Activated gamma-delta T cell treated with Interleukin-2 at 50 U/mL for 16 hours (primary cell): ENCODE measurements around the gene CCSAP.
"Not testable (repeated sequence)": the region's sequence is repeated elsewhere in the genome, so short reads cannot be mapped to it uniquely, and the experiment has no call there.

Source experiments
- DNase-seq: peaks from one replicate; pipeline ENCODE4 v3.0.0-alpha.2; 2020

The CCSAP gene

DNA sequence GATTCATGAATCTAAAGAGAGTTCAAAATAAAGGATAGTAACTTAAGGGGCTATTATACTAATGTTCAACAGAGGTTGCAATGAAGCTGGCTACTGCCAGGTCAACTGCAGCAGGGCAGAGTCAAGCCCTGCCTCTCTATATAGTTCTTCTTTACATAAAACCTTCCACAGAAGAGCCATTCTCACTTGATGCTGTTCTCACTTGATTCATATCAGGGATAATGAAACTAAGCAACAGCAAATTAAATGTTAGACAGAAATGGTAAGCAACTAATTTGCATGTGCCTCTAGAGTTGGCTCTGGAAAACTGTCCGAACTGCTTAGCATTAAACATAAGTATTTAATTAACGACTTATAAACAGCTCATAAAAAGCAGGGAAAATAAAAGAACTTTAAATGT, 17.4 kb downstream of the CCSAP start:
- no peak for DNase-seq

DNA sequence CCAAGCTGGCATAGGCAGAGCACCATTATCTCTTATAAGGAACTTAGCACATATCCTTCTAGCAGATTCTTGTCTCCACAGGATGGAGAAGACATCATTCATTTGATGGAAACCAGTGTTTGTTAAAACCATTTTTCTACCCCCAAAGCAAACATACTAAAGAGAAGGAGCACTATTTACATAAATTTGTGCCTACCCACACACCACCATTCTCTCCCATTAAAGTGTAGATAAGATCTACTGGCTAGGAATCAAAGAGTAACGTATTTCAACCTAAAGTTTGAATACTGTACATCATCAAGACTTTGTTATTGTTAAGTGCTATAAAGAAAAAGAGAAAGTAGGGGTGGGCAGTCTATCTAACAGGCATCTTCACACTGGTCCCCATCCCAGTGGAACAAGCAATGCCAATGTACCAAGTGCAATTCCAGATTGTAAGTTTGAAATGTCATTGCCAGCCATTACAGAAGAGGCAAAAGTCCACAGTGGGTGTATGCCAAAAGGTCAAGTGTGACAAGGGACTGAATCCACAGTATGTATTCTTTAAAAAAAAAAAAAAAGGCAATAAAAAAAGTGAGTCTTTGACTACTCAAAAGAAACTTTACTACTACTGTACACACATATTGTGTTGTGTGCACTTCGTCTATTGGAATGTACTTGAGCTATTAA, 18.8 kb downstream of the CCSAP start:
- DNase-seq = no peak

DNA sequence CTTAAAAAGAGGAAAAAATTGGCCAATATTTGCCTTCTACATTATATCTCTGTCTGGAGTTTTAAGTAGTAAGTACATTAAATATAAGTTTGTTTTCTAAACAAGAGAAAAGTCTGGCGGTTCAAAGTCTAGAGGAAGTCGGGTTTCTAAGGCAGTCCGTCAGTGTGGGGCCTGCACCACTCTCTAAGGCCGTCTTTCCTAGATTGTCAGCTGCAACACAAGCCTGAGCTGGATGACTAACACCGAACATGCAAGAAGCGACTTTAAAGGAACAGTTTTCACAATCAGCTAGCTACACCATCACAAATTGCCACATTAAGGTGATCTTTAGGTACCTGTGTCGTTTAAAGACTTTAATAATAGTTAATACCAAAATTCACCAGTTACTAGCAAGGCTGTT, 19.6 kb downstream of the CCSAP start:
- no peak for DNase-seq

DNA sequence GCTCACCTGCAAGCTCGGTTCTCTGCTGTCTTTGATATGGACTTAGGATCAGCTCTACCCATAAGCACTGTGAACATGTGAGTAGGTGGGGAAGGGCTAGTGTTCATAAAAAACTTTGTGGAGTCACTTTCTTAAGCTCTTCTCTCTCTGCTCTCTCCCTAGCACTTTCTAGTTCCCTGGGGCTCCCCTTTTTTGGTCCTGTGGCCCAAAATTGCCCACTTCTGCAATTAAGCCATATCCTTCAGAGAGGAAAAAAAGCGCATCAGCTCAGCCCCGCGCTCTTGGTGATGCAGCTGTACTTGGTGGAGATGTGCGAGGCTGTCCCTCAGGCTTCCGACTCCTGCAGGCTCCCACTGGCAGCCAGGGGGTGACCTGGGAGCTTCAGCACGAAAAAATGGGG, 23.4 kb downstream of the CCSAP start:
- no peak for DNase-seq

DNA sequence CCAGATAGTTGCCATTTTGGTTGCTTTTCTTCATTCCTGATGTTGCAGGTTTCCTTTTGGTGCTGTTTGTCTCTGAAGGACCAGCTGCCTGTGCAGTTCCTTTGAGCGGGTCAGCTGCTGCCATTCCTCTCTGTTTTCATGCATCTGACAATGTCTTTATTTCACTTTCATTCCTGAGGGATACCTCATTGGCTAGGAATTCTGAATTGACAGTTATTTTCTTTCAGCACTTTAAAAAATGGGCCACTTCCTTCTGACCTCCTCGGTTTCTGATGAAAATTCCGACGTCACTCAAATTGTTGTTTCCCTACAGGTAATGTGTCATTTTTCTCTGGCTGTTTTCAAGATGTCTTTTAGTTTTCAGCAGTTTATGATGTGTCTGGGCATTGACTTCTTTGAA, 24.8 kb downstream of the CCSAP start:
- DNase-seq = no peak

DNA sequence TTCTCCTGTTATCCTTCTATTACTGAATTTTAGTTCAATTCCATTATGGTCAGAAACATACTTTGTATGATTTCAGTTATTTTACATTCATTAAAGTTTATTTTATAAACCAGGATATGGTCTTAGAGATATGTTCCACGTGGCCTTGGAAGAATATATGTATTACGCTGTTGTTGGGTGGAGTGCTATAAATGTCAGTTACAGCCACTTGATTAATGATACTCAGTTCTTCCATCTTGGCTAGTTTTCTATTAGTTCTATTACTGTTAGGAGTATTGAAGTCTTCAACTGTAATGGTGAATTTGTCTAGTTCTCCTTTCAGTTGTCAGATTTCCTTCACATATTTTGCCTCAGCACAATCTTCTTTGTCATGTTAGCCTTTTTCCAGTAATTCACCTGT, 26.7 kb downstream of the CCSAP start:
- DNase-seq = no peak

DNA sequence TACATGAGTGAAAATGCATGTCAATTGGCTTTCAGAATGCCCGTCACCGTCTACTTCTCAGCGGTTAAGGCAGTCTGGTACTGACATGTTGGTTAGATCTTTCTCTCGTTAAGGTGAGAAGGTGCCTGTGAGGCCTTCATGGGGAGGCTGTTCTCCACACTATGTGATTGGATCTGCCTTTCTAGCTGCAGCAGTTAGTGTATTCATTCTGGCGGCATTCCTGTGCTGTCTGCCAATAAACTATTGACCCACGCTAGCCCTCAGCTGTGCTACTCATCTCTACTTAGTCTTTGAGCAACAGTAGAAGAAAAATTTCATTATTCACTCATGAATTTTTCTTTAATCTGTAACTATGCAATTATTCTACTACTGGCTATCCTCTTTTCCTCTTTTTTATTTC, 32.0 kb downstream of the CCSAP start:
- DNase-seq = no peak

DNA sequence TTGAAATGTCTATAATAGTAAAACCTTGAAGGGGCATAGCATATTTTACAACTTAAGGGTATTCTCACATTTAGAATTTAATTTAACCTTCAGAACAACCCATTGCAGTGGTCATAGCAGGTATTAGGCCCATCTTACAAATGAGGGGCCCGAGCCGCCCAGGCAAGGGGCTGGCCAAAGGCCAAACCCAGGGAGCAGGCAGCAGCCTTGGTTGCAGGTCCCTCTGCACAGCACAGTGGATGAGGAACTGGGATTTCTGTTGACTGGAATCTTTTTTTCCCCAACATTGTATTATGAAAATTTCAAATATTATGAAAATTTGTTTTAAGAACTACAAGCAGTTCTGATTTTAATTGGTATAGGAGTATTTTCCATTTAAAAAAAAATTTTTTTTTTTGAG, 33.2 kb downstream of the CCSAP start:
- DNase-seq = no peak

DNA sequence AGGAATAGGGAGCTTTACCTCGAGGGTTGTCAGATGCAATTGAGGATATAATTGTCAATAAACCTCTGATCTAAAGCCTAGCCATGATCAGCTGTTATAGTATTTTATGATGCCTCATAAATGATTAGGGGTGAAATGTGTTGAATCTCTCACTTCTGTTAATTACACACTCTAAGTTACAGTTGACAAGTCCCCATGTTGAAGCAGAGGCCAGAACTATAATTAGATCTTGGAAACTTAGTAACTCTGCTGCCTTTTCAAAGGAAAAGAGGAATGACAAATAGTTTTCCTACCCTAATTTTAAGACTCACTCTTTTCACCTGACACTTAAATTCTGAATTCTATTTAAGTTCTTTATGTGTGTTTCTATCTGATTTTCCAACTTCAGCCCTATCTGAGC, 33.8 kb downstream of the CCSAP start:
- no peak for DNase-seq

DNA sequence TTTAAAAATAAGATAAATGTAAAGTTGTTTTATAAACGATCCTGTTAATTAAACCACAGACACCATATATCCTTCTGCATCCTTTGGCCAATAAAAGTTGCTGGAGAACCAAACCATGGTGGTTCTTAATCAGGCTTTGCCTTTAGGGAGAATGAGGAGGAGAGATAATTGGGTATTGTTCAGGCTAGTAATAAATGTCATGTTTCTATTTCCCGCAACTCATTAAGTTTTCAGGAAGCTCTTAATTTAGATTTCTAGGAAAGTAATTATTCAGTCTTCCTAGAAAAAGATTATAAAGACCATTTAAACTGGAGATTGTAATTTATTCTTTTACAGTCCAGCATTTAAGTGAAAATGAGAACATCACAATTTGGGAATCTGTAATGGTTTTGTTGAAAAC, 37.5 kb downstream of the CCSAP start:
- no peak for DNase-seq

DNA sequence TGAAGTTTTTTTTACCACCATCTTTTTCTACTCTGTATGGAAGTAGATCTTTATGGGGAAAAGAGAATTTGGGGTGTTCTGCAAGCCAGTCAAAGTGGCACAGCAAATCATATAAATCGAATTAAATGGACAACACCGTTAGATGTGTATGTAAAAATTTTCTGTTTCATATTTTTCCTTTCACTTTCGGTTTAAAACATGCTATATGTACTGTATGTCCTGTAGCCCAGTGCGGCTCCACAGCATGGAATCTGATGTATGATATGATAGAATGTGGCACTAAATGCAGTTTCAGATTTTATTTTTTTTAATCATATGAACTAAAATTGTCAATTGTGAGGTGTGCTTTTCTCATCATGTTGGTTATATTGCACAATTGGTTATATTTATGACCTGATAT, 39.0 kb downstream of the CCSAP start:
- DNase-seq = no peak

DNA sequence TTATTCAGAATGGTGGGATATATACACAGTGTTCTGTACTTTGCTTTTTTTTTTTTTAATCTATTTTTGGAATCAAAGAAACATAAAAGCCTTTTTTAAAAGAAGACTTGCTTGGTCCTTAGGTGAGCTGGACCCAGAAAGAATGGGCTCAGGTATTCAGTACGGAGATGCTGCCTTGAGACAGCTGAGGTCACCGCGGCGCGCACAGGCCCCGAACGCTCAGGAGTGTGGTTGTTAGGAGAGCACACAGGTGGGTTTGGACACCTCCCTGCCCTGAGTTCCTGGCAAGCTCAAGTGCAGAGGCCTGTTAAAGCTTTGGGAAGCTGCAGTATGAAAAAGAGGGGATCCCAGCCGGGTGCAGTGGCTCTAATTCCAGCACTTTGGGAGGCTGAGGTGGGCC, 40.1 kb downstream of the CCSAP start:
- no peak for DNase-seq

DNA sequence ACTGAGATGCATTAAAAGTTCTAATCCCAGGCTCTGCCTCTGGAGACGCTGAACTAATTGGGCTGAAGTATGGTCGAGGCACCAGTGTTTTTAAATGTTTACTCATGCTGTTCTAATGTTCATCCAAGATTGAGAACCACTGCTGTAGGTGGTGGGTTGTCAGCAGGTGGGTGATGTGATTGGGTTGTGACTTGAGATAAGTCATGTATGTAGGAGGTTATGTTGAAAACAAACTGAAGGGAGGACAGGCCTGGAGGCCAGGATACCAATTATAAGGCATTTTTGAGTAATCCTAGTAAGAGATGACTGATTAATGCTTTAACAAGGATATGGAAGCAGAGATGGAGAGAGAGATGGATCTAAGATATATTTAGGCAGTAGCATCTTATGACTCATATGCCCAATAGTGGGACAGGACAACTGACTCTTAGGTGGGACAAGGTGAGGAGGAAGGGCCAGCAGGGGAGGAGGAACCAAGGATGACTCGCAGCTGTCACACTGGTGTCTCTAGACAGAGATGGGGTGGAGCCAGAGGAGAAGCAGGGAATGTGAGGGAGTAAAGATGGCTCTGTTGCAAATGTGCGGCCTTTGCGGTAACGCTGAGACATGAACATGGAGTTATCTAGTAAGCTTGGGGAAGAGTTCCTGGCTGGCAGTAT, 42.6 kb downstream of the CCSAP start:
- DNase-seq = no peak

DNA sequence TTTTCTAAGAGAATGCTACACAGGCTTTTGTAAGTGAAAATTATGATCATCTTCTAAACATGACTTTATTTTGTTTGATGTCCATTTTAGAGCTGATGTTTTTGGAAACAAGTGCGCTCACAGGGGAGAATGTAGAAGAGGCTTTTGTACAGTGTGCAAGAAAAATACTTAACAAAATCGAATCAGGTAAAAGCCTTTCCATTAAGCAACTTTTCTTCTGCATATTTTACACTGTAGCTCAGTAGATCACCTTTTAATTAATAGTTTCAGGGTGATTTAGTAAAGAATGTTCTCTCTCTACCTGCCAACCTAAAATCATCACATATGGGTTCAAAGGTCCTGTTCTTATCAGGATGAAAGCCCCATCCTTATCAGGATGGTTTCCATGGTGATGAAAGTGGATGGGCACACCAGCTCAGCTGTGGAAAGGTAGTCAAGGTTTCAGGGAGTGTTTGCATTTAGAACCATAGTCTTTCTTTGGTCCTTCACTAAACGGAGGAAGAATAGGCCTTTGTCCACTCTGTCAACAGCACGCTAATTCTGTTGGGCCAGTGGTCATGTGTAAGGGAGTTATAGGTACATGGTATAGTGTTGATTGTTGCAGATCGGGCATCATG, 43.9 kb downstream of the CCSAP start:
- no peak for DNase-seq

DNA sequence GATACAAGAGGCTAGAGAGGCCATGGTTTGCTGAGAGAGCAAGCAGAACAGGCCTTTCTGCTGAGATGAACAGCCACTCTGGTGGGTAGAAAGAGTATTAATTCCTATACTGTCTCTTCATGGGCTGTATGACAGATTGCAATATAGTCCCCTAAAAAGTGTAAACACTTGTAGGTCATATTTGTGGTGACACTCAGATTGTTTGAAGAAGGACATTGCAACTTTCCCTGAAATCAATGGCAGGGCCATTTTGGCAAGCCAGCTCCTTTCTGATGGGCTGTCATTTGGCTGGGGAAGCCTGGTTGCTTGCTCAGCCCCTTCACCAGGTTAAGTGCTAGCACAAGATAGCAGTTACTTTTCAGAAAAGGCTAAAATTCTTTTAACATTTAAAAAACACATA, 44.4 kb downstream of the CCSAP start:
- DNase-seq = no peak

DNA sequence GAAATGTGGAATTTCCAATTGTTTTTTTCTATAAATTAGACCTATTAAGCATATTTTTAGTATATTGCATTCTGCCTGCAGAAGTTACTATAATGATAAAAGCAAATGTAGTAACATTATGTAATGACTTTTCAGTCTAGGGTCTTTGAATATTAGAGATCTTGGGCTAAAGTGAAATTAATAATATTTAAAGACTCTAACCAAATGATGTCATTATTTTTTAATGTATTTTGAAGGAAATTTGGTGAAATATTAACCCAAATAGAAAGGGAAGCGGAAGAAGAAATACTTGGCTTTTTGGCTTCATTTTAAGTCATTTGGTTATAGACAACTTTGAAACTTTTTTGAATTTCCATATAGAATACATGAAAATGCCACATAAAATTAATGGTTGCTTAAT, 45.1 kb downstream of the CCSAP start:
- no peak for DNase-seq

DNA sequence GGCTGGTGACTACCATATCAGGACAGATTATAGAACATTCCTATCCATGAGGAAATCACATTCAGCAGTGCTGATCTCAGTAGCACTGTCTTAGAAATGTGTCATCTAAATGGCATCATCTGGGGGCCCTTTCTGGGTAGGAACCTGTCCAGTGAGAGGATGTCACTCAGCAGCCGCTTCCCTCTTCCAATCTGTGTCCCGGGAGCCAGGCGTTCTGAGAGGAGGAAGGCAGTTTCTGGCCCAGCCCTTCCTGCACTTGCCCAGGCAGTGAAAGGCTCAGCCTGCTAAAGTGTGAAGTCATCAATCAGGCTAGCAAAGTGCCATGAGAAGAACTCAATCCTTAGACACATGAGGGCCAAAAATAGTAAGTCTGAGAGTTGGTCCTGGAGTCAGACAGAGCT, 46.3 kb downstream of the CCSAP start:
- DNase-seq = no peak

DNA sequence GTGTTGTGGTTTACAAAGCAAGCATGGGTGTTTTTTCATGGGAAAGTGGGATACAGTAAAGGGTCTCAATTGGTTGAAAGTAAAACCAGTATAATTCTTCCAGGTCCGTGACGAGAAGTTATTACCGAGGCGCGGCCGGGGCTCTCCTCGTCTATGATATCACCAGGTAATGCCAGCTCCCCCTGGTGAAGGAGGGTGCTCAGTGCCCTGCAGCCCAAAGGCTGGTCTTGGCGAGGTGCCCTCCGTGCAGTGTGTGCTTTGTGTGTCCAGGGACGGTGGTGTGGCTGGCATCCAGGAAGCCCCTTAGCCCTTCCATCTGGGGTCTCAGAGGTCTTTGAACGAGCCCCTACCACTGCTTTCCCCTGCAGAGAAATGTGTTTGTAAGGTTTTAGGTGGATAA, 47.1 kb downstream of the CCSAP start:
- no peak for DNase-seq

DNA sequence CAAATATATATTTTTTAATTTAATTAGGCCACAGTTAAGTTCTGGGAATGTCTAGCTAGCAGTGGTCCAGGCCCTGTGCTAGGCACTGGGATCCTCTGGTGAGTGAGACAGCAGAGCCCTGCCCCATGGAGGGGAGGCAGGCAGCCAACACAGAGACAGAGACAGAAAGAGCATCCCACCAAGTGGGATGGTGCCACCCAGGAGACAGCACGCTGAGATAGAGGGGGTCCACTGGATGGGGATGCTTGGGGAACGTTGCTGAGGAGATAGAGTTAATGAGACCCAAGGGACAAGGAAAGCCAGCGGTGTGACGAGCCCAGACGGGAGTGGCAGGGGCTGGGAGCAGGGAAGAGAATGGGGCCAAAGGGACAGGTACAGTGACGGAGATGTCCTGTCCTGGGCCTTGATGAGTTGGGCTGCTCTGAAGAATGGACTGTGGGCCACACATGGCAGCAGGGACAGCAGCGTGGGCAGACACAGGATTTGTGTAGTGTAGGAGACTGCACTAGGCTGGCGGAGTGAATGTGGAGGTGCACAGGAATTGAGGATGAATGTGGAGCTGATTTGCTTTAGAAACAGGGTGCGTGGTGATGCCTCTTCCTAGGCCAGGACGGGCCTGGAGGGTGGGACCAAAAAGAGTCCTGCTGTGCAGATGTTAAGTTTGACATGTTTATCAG, 49.2 kb downstream of the CCSAP start:
- DNase-seq = no peak

DNA sequence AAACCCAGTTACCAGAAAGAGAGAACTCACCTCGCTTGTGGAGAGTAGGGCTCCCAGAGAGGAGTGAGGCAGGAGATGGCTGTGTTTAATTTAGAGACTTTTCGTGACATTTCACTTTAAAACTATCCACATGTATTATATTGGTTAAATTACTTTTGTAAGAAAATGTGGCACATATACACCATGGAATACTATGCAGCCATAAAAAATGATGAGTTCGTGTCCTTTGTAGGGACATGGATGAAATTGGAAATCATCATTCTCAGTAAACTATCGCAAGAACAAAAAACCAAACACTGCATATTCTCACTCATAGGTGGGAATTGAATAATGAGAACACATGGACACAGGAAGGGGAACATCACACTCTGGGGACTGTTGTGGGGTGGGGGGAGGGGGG, 51.2 kb downstream of the CCSAP start:
- DNase-seq = not testable (repeated sequence)

DNA sequence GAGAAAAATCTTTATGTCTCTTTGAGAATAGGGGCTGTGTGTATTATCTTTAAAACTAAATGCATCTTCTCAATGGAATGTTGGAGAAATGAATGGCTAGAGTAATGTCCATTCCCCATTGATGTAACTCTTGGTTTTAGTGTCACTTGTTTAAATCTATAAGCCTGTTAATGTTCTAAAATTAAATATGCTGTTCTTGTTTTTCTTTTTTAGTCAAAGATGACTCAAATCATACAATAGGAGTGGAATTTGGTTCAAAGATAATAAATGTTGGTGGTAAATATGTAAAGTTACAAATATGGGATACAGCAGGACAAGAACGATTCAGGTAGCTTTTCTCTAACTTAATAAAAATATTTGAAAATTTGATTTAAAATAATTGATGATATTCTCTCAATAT, 54.3 kb downstream of the CCSAP start:
- DNase-seq = no peak

DNA sequence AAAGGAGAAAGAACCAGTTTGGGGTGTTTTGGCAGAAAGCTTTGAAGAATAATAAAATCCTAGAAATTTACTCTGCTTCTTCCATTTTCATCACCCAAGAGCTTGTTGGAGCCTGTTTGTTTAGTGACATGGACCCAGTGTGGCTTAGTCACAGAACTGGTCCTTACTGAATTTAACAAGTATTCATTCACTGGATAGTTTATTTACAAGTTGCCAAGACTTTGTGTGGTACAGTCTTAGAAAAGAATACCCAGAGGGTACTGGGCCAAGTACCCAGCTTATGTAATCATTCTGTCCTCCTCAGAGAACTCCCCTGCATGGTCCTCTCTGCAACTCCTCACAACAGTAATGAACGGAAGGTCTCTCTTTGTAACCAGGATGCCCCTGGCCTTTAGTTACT, 55.6 kb downstream of the CCSAP start:
- DNase-seq = no peak

DNA sequence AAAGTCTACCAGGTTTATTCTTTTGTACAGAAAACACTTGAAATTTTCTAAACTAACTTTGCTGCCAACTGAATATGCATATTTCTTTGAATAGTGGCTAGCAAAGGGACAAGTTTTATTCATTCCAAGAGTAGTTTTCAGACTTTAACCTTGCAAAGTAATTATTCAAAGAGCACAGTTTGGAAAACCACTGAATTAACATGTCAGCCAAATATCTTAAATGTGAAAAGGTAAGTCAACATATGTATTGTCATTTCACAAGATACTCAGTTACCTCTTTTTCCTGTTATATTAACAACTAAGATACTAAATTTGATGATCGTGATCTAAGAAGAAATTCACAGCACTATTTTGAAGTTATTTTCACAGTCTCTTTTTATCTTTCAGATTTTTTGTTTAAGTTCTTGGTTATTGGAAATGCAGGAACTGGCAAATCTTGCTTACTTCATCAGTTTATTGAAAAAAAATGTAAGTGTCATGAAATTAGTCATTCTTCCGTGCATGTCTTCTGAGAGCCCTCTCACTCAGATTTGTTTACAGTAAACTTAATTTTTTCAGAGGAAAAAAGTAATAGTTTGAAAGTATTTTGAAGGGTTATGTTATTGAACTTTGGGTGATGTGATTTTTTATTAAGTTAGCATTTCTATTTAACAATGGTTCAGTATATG, 56.6 kb downstream of the CCSAP start:
- no peak for DNase-seq

DNA sequence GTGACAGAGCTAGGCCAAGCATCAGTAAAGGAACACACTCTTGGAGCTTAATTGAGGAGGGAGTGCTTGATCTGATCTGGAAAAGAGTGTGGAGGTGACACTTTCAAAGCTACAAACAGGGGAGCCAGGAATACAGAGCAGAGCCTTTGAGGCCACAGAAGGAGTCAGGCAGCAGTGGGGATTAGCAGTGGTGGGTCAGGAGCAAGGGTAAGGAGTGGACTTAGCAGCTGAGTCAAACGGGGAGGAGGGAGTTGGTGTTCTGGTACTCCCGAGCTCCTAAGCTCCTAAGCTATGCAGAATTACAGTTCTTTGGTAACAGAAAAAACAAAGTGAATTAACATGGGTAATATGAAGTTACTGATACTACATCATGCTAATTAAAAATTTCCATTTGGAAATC, 57.4 kb downstream of the CCSAP start:
- no peak for DNase-seq
